ENCODE measurements around the gene OSM.

- TF ChIP-seq, protein P1, sequence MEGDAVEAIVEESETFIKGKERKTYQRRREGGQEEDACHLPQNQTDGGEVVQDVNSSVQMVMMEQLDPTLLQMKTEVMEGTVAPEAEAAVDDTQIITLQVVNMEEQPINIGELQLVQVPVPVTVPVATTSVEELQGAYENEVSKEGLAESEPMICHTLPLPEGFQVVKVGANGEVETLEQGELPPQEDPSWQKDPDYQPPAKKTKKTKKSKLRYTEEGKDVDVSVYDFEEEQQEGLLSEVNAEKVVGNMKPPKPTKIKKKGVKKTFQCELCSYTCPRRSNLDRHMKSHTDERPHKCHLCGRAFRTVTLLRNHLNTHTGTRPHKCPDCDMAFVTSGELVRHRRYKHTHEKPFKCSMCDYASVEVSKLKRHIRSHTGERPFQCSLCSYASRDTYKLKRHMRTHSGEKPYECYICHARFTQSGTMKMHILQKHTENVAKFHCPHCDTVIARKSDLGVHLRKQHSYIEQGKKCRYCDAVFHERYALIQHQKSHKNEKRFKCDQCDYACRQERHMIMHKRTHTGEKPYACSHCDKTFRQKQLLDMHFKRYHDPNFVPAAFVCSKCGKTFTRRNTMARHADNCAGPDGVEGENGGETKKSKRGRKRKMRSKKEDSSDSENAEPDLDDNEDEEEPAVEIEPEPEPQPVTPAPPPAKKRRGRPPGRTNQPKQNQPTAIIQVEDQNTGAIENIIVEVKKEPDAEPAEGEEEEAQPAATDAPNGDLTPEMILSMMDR (IDR thresholded peaks at IDR 0.05; ENCODE audit: extremely low read depth in 1 of 2, insufficient read depth in 1 of 2, low read depth in 1 of 2, low read length in 2 of 2), result no peak
- TF ChIP-seq POLR2A (IDR thresholded peaks at IDR 0.05; ENCODE audit: low read depth, low read length) (no peak), EZH2 (IDR thresholded peaks at IDR 0.05; ENCODE audit: borderline replicate concordance, low read depth, low read length, severe bottlenecking) (no peak), POLR2AphosphoS5 (IDR thresholded peaks at IDR 0.05; ENCODE audit: insufficient read depth, low read depth, low read length) (no peak), MYC (IDR thresholded peaks at IDR 0.05; ENCODE audit: low read depth, low read length) (no peak), JUN (IDR thresholded peaks at IDR 0.05; ENCODE audit: borderline replicate concordance, insufficient read depth, insufficient read length, low read depth) (no peak), GATA2 (IDR thresholded peaks at IDR 0.05; ENCODE audit: insufficient read depth, insufficient read length, low read depth, low read length) (no peak)
- TF ChIP-seq, protein P2, sequence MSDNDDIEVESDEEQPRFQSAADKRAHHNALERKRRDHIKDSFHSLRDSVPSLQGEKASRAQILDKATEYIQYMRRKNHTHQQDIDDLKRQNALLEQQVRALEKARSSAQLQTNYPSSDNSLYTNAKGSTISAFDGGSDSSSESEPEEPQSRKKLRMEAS (IDR thresholded peaks at IDR 0.05; ENCODE audit: insufficient read depth, insufficient read length), result no peak
These were observed 12.3 kb downstream of the OSM start for GRCh38 chr22:30254314-30254713.

Measured in endothelial cell of umbilical vein (primary cell).